VCaP (cell line): ENCODE measurements around the gene SDK2.

Source experiments
- H3K27ac ChIP-seq: fragments of 450-650 bp; 2 replicates; pipeline ENCODE4 v1.5.1; 2017
- TF ChIP-seq, protein P1 (sequence below): fragments of 450-650 bp; conservative IDR thresholded peaks from 2 replicates; pipeline ENCODE4 v1.5.1; 2017; ENCODE audit warnings: mild to moderate bottlenecking, moderate library complexity

SDK2 gene

DNA sequence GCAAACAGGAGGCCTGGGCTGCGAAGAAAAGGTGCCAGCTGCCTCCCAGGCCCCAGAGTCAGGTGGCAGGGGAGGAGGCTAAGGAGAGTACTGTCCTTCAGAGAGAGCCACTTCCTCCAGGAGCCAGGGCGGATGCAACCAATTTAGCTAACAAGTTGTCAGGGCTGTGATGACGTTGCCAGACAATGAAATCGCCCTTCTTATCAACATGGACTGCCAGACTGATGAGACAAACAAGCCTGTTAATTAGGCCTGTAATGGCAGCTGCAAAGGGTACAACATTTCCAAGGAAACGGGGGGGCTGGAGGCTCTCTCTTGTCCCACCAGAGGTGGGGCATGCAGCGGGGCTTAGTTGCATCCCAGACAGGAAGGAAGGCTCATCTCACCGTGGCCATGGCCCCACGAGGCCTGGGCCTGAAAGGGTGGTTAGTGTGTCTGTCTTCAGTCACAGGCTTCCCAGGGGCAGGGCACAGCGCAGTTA, 111.8 kb downstream of the SDK2 start:
- H3K27ac ChIP-seq = peak overlapping the region; percentile 44
- TF ChIP-seq, protein P1, sequence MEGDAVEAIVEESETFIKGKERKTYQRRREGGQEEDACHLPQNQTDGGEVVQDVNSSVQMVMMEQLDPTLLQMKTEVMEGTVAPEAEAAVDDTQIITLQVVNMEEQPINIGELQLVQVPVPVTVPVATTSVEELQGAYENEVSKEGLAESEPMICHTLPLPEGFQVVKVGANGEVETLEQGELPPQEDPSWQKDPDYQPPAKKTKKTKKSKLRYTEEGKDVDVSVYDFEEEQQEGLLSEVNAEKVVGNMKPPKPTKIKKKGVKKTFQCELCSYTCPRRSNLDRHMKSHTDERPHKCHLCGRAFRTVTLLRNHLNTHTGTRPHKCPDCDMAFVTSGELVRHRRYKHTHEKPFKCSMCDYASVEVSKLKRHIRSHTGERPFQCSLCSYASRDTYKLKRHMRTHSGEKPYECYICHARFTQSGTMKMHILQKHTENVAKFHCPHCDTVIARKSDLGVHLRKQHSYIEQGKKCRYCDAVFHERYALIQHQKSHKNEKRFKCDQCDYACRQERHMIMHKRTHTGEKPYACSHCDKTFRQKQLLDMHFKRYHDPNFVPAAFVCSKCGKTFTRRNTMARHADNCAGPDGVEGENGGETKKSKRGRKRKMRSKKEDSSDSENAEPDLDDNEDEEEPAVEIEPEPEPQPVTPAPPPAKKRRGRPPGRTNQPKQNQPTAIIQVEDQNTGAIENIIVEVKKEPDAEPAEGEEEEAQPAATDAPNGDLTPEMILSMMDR = no peak

DNA sequence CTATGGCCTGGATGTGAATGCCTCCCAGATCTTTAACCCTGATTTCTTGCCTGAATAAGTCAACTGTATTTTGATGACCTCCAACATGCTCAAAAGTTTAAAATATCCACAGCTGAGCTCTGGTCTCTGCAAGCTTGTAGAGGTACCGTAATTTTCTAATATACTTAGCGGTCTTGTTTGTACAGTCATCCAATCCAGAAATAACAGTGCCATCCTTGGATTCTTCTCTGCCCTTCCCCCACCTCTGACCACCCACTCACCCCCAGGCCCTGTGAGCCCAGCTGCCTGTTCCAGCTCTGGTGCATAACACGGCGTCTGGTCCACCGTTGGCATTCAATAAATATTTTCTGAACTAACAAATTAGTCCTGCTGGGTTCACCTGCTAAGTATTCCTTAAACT, 113.1 kb downstream of the SDK2 start:
- TF ChIP-seq, protein P1 = no peak
- no peak overlapping the region for H3K27ac ChIP-seq

DNA sequence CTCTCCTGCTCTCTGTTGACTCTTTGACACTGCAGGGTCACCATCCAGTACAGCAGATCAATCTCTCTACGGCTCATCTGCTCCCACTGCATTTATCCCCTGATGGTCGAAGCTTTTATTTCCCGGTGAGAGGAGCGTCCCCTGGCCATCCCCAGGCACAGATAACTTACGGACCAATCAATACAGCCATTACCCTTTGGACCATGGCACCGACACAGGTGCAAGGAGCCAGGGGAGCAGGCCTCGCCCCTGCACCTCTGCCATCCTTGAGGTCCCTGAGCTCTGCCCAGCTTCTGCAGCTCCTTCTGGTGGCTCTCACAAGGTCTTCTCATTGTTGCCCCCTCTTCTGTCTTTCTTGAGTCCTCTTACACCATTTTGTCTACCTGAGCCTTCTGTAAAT, 115.6 kb downstream of the SDK2 start:
- TF ChIP-seq, protein P1 = no peak
- no peak overlapping the region for H3K27ac ChIP-seq

DNA sequence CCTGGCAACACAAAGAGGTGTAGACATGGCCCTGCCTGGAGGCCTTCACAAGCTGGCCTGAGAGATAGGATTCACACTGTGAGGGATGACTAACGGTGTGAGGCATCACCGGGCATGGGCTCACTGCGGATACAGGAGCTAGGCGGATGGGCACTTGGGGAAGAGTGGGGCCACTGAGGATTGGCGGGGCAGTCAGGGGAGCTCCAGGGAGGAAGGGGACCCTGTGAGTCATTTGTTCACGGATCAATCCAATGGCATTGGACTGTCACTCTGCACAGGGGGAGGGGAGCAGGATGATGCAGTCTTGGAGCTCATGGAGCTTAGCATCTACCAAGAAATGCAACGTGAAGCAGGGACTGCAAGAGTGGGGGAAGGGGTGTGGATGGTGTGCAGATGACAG, 117.3 kb downstream of the SDK2 start:
- H3K27ac ChIP-seq = no peak overlapping the region

DNA sequence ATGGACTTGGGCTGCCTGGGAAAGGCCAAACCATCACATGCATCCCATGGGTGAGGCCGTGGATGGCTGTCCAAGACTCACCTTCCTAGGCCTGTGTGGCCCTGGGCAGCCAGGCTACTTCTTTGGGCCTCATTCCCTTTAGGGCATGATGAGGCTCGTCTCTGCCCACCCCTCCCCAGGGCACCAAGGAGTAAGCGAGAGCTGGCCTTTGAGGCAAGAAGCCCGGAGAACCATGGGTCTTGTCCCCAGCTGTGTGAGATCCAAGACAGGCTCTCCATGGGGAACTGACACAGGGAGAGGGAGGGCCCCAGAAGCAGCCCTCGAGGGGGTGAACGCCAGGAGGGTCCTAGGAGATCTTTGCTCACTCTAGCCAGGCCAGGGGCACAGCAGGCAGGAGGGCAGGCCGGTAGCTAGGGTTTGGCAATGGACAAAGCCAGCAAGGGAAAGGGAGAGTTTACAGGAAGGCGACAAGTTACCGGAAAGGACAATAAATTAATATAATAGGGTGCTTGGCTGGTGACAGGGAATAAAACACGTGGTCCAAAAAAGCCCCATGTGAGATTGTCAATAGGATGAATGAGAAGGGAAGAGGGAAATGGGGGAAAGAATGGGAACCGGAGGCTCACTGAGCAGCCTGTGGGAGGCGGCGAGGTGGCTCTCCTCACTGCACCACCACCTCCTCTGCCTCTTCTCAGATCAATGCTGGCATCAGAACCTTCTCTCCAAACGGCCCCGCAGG, 119.1 kb downstream of the SDK2 start:
- H3K27ac ChIP-seq = no peak overlapping the region
- TF ChIP-seq, protein P1 = no peak

More for the DNA sequence above, 117.3 kb downstream of the SDK2 start:
- TF ChIP-seq, protein P1 = no peak

DNA sequence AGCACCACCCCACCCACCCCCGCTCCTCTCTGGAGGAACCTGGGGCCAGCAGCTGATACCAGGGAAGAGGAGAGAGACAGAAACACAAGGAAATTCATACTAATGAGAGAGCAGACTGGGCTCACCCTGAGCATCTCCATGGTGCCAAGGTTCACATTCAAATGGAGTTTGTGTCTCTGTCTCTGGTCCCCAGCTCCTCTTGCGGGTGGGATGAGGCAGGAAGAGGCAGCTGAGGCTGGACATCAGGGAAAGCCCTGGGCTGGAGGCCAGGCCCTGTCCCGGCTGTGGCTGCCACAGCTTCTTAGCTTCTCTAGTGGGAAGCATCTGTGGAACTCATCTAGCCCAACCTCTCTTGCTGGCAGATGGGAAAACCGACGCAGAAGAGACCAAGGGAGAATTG, 121.5 kb downstream of the SDK2 start:
- TF ChIP-seq, protein P1 = no peak
- no peak overlapping the region for H3K27ac ChIP-seq

DNA sequence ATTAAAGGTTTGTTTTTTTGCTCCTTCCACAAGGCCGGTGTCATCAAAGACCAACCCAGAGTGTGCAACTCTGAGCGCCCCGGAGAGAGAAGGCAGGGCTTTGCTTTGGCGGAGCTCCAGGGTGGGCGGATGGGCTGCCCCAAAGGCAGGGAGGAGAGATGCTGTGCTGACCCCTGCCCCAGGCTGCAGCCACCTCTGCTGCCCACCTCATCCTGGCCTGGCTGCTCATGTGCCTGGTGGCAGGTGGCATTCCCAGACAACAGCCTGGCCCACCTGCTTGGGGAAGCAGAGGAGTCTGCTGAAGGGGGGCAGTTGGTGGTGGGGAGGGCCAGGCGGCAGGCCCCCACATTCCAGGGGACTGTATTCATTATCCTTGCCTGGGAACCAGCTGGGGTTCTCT, 122.1 kb downstream of the SDK2 start:
- H3K27ac ChIP-seq = no peak overlapping the region
- TF ChIP-seq, protein P1 = no peak
